LoVo (cell line): ENCODE measurements around the gene SCN11A.
A peak's percentile ranks its signal among the peaks of the same experiment; 100 is the strongest.

ENCODE experiments used
- DNase-seq: peaks from one replicate; pipeline ENCODE4 v3.0.0-alpha.2; 2016; ENCODE audit warnings: low spot score

The SCN11A gene

GRCh38 chr3:39051649-39052561 is at the start of gene SCN11A, which contains the start of gene WDR48:
SCN11A (minus strand) TSS chr3:39051944; CDS start chr3:38950362, 101,582 bp downstream.
WDR48 (plus strand) TSS chr3:39052016; CDS start chr3:39052026, 10 bp downstream.
- peak; percentile 92 for DNase-seq

- DNase-seq = peak; percentile 39
Observed at GRCh38 chr3:39101022-39101689, 49.4 kb upstream of the SCN11A start.

GRCh38 chr3:39100500-39100886 is 48.7 kb upstream of the SCN11A start:
- no peak for DNase-seq

GRCh38 chr3:39099738-39100499 is 48.2 kb upstream of the SCN11A start:
- no peak for DNase-seq

- DNase-seq = no peak
Observed at GRCh38 chr3:39099242-39099641, 47.5 kb upstream of the SCN11A start.

GRCh38 chr3:39098473-39099000 is 46.8 kb upstream of the SCN11A start:
- no peak for DNase-seq

GRCh38 chr3:39097716-39098472 is 46.1 kb upstream of the SCN11A start:
- DNase-seq = no peak

GRCh38 chr3:39096775-39097174 is 45.0 kb upstream of the SCN11A start:
- DNase-seq = no peak

GRCh38 chr3:39095778-39096177 is 44.0 kb upstream of the SCN11A start:
- no peak for DNase-seq

- DNase-seq = no peak
Observed at GRCh38 chr3:39094851-39095677, 43.3 kb upstream of the SCN11A start.

- DNase-seq = no peak
Observed at GRCh38 chr3:39090922-39091321, 39.2 kb upstream of the SCN11A start.

- DNase-seq = no peak
Observed at GRCh38 chr3:39088889-39089288, 37.1 kb upstream of the SCN11A start.

- DNase-seq = no peak
Observed at GRCh38 chr3:39088456-39088855, 36.7 kb upstream of the SCN11A start.

GRCh38 chr3:39086144-39086543 is 34.4 kb upstream of the SCN11A start:
- no peak for DNase-seq

- no peak for DNase-seq
Observed at GRCh38 chr3:39082666-39083313, 31.0 kb upstream of the SCN11A start.

- DNase-seq = no peak
Observed at GRCh38 chr3:39080026-39080425, 28.3 kb upstream of the SCN11A start.

GRCh38 chr3:39079530-39079929 is 27.8 kb upstream of the SCN11A start:
- no peak for DNase-seq

GRCh38 chr3:39075910-39076309 is 24.2 kb upstream of the SCN11A start:
- no peak for DNase-seq

- no peak for DNase-seq
Observed at GRCh38 chr3:39068556-39068955, 16.8 kb upstream of the SCN11A start.

- DNase-seq = no peak
Observed at GRCh38 chr3:39067286-39067685, 15.5 kb upstream of the SCN11A start.
